ENCODE data around the gene CYREN.
"Not testable (repeated sequence)": the region's sequence is repeated elsewhere in the genome, so short reads cannot be mapped to it uniquely, and the experiment has no call there.

Gene CYREN

GRCh38 chr7:135175931-135176330 lies 5.4 kb upstream of the CYREN start:
- no peak for DNase-seq

- DNase-seq, result no peak
These were observed 4.4 kb upstream of the CYREN start for GRCh38 chr7:135174941-135175340.

GRCh38 chr7:135173916-135174315 lies 3.4 kb upstream of the CYREN start:
- not testable (repeated sequence) for DNase-seq

- not testable (repeated sequence) for DNase-seq
These were observed 1.2 kb upstream of the CYREN start for GRCh38 chr7:135171581-135172291.

- not testable (repeated sequence) for DNase-seq
These were observed 533 bp upstream of the CYREN start for GRCh38 chr7:135170998-135171481.

GRCh38 chr7:135169964-135170273 lies 588 bp downstream of the CYREN start:
- DNase-seq, result peak; percentile 20

GRCh38 chr7:135169141-135169963 lies 1.2 kb downstream of the CYREN start:
- no peak for DNase-seq

GRCh38 chr7:135168489-135169140 lies 1.9 kb downstream of the CYREN start:
- DNase-seq, result no peak

- DNase-seq, result no peak
These were observed 2.5 kb downstream of the CYREN start for GRCh38 chr7:135168001-135168400.

- DNase-seq, result no peak
These were observed 3.1 kb downstream of the CYREN start for GRCh38 chr7:135167365-135167917.

GRCh38 chr7:135166338-135166990 lies 4.0 kb downstream of the CYREN start:
- no peak for DNase-seq

- DNase-seq, result no peak
These were observed 4.6 kb downstream of the CYREN start for GRCh38 chr7:135165862-135166261.

- no peak for DNase-seq
These were observed 6.0 kb downstream of the CYREN start for GRCh38 chr7:135164357-135165061.

GRCh38 chr7:135162382-135163001 lies 8.0 kb downstream of the CYREN start:
- no peak for DNase-seq

- no peak for DNase-seq
These were observed 8.8 kb downstream of the CYREN start for GRCh38 chr7:135161669-135162068.

- DNase-seq, result peak; percentile 52
These were observed 9.5 kb downstream of the CYREN start for GRCh38 chr7:135160858-135161653.

GRCh38 chr7:135160098-135160857 lies 10.2 kb downstream of the CYREN start:
- no peak for DNase-seq

GRCh38 chr7:135159359-135160085 lies 11.0 kb downstream of the CYREN start:
- DNase-seq, result no peak

GRCh38 chr7:135158874-135159273 lies 11.6 kb downstream of the CYREN start:
- no peak for DNase-seq
